Erythroblast (primary cell): Measurements from ENCODE around the gene CFAP20.

ENCODE experiments used
- GATA1 ChIP-seq: IDR thresholded peaks from 2 replicates; pipeline ENCODE4 v1.6.1; 2011; ENCODE audit warnings: low read depth, mild to moderate bottlenecking, control low read depth, low read length, moderate library complexity
- POLR2A ChIP-seq: IDR thresholded peaks from 2 replicates; pipeline ENCODE4 v1.6.1; 2011; ENCODE audit warnings: mild to moderate bottlenecking, low read length

DNA sequence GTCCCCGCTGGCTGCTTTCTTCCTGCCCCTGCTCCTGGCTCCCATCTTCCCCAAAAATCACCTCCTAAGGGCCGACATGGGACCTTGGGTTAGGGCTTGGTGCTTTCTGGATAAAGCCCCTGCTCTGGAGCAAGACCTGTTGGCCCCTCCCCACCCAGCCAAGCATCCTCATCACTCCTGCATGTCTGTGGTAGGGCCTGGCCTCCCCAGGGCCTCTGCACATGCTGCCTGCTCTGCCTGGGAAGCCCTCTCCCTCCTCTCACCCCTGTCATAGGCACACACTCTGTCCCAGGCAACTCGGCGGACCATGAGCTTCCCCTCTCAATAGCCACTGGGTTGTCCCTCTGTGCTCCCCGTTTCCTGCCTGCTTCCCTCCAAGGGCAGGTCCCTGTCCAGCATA lies 35.2 kb downstream of the CFAP20 start:
- TF ChIP-seq POLR2A, result no peak
- TF ChIP-seq GATA1, result no peak
